ENCODE measurements around the gene COX8A.

- TF ChIP-seq CTCF (IDR thresholded peaks at IDR 0.05) = no peak
- no peak for TF ChIP-seq POLR2A (IDR thresholded peaks at IDR 0.05)
- TF ChIP-seq POLR2AphosphoS5 (IDR thresholded peaks at IDR 0.05) = no peak
Observed at GRCh38 chr11:63985812-63986155, 11.4 kb downstream of the COX8A start.

All from breast epithelium (tissue), 3 donors.